NCI-H1694 treated with DMSO at 0.1 percent for 48 hours (cell line): ENCODE results near the gene SEMA7A.
"Not testable (repeated sequence)": the region's sequence is repeated elsewhere in the genome, so short reads cannot be mapped to it uniquely, and the experiment has no call there.

ENCODE experiments used
- DNase-seq: peaks from one replicate; lab custom pipeline; 2025; lab: John Stamatoyannopoulos, UW

SEMA7A gene

DNA sequence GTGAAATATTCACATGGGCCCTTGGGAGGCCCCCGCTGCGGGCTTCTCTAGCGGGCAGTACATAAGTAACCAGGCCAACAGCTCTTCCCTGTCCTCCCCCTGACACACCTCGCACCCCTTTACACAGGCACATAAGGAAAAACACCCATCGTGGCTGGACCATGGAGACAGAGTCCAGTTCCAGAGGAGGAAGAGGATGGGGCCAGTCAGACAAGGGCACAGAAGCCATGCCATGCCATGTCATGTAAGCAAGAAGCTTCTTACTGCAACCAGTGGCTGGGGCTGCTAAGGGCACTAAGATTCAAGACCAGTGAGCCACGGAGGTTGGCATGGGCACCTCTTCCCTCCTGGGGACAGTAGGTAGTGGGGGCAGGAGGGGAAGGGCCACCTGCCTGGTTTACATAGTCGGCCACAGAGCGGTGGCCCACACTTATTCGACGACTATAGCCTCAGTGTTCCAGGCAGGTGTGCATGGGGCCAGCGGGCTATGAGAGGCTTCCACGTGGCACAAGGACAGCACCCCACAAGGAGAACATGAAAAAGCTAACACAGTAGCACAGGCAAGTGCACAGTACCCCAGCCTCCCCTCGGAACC lies 60.6 kb downstream of the SEMA7A start:
- DNase-seq = no peak

GRCh38 chr15:74370471-74370870 lies 63.3 kb downstream of the SEMA7A start:
- no peak for DNase-seq

DNA sequence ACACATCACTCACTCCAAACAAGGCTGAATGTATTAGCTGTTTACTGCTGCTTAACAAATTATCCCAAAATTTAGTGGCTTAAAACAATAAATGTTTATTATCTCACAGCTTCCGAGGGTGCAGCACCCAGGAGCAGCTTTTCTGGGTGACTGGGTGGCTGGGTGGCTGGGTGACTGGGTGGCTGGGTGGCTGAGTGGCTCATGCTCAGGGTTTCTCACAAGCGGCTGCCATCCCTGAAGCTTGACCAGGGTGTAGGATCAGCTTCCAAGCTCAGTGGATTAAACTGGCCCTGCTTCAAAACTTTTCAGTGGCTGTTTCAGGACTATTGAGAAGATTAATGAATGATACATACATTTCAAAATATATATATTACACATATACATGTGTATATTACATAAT lies 64.0 kb downstream of the SEMA7A start:
- DNase-seq = no peak

- DNase-seq = no peak
Measured at GRCh38 chr15:74369084-74369745, 64.5 kb downstream of the SEMA7A start.

GRCh38 chr15:74368121-74368520 lies 65.6 kb downstream of the SEMA7A start:
- no peak for DNase-seq

GRCh38 chr15:74367296-74367854 lies 66.4 kb downstream of the SEMA7A start, which contains the start of gene CYP11A1:
TSS of gene CYP11A1 (minus strand) at chr15:74367646. CDS start at chr15:74367585, 61 bp downstream.
- DNase-seq = no peak

GRCh38 chr15:74365598-74366445 lies 67.9 kb downstream of the SEMA7A start:
- no peak for DNase-seq

DNA sequence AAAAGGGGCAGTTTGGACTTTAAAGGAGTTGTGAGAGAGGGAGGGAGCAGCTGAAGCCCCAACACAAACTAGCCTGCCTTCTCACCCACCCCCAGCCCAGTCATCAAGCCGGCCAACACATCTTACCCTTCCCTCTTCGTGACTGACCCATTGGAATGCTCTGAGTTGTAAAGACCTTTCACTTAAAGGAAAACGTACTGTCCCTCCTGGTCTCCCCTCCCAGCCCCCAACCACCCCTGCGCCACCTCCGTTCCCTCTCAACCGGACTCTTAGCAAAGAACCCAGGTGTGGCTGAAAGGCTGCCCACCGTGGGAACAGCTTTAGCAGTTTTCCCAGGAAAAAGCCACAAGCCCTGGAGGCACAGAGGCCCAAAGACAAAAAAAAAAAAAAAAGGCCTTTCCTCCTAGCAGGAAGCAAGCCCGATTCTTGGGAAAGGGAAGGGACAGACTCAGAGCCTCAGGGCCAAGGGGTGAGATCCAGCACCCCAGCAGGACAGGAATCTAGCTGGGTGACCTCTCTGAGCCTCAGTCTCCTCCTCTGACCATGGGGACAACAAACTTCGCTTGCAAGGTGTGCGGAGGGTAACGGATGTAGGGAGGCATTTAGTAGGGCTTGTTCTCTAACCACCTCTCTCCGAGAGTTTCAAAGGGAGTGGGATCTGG lies 68.7 kb downstream of the SEMA7A start:
- DNase-seq = no peak

- DNase-seq = no peak
Measured at GRCh38 chr15:74362482-74362881, 71.3 kb downstream of the SEMA7A start.

DNA sequence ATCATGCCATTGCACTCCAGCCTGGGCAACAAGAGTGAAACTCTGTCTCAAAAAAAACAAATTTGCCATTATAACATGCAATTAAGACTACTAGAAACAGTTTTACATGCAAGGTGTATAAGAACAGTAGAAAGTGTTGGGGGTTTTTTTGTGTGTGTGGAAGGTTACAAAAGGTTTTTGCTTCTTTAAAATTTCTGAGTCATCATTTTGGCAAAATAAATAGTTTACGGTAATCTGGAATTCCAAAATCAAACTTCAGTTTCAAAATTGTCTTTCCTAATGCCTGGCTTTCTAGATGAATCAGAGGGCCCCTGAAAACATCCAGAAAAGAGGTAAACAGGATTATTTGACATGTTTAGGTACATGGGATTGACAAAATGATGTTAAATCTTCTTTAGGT lies 72.9 kb downstream of the SEMA7A start:
- not testable (repeated sequence) for DNase-seq

DNA sequence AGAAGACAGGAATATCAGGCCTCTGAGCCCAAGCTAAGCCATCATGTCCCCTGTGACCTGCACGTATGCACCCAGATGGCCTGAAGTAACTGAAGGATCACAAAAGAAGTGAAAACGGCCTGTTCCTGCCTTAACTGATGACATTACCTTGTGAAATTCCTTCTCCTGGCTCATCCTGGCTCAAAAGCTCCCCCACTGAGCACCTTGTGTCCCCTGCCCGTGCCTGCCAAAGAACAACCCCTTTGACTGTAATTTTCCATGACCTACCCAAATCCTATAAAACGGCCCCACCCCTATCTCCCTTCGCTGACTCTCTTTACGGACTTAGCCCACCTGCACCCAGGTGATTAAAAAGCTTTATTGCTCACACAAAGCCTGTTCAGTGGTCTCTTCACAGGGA lies 74.4 kb downstream of the SEMA7A start:
- DNase-seq = not testable (repeated sequence)
